Activated CD4-positive, alpha-beta T cell treated with anti-CD3 and anti-CD28 coated beads for 4 hours (primary cell): ENCODE results near the gene EDA.

Source experiments
- DNase-seq, 2 donors: peaks; one replicate each; pipeline ENCODE4 v3.0.0-alpha.2; 2020

Gene EDA

DNA sequence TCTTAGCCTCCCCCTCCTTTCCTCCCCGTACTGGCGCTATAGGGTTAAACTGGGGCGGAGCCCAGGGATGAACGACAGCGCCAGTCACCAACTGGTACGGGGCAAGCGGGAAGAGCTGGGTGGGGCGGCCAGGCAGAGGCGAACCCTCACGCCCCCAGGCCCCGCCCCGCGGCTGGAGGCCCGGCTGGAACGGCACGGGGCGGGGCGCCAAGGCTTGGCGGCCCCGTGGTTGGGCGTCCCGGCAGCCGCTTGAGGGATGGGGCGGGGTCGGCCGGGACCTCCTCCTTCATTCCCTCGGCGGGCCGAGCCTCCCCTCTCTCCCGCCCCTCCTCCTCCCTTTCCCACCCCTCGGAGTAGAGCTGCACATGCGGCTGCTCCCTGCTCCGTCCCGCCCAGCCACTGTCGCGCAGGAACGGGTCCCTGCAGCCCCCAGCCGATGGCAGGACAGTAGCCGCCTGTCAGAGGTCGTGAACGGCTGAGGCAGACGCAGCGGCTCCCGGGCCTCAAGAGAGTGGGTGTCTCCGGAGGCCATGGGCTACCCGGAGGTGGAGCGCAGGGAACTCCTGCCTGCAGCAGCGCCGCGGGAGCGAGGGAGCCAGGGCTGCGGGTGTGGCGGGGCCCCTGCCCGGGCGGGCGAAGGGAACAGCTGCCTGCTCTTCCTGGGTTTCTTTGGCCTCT, at the start of gene EDA:
Gene EDA, plus strand, starts transcription at position 335 of the 678 bp plus-strand sequence.
- DNase-seq: peak; percentile 52 to 70

DNA sequence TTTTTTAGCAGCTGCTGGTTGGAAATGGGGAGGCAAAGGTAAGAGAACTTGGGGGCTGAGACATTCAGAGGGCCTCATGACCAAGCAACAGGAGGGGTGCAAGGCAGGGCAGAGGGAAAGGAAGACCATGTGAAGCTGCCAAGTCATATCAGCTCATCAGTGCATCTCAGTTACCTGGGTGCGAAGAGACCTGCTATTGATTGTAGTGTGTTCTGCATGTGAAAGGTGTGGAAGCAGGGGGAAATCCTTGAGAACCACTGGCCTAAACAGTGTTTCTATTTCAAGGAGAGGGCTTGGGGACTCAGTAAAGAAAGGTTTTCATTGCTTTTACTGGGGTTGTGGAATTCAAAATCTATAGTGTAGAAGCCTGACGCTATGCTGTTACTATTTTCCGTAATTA, 47.1 kb upstream of the EDA start:
- DNase-seq: no peak

DNA sequence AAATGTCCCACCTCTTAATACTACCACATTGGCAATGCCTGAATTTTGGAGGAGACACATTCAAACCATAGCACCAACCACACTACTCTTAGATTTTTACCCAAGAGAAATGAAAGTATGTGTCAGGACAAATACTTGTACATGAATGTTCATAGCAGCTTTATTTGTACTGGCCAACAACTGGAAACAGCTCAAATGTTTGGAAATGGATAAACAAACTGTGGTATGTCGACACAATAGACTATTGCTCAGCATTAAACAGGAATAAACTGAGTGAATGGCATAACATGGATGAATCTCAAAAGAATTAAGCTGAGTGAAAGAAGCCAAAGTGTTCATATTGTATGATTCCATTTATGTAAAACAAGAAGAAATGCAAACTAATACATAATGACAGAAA, 18.5 kb upstream of the EDA start:
- DNase-seq: no peak

DNA sequence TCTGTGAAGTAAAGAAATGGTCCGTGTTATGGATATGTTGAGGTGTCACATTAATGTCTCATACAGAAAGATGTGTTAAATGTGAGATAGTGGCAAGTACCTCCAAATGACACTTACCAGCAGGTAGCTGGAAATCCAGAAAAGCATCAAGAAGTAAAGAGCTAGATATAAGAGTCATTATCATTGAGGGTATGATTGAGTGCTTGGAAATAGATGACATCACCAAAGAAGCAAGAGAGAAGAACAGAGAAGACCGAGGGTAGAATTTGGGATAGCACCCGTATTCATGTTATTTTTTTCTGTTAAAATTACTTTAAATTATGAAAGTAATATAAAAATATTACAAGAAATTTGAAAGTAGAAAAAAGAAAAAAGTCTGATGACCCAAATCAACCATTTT, 15.7 kb upstream of the EDA start:
- no peak for DNase-seq

DNA sequence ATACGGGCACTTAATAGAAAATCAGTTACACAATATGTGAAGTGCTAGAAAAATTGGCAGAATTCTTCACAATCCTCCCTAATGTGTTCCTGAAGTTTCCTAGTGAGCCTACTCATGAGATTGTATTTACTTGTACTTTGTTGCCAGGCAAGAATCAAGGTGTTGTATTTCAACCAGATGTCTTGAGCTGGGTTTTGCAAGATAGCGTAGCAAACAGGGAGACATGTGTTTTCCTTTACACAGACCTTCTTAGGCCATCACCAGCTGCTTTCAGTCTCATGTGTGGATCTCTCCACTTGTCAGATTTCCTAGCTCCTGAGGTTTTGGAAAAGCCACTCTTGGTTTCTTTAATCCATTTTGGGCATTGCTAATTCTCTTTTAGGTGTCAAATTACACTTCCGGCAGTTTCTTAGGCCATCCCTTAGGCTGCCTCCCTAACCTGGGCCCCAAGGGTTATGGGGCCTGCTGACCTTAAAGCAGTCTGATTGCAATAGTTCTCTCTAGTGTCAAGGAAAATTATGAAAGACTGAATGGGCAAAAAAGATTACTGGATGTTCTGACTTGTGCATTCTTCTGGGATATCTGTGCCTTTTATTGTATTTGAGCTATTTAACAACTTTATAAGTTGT, 12.2 kb upstream of the EDA start:
- no peak for DNase-seq

DNA sequence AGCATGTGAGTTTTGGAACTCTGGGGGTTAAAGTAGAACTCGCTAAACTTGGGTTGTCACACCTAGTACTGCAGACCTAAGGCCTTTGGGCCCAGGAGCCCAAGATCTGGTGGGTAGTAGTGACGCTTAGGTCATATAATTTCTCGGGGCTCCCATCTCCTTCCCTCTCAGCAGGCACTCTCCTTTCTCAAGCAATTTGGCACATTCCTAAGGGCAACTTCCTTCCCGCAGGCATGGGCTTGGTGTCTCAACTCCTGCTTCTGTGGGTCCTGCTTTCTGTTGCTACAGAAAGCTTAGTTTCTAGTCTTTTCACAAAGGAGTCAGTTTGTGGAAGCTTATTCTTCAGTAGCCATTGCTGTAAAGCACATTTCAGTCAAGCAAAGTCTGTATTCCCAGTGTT, 10.4 kb upstream of the EDA start:
- DNase-seq: no peak

DNA sequence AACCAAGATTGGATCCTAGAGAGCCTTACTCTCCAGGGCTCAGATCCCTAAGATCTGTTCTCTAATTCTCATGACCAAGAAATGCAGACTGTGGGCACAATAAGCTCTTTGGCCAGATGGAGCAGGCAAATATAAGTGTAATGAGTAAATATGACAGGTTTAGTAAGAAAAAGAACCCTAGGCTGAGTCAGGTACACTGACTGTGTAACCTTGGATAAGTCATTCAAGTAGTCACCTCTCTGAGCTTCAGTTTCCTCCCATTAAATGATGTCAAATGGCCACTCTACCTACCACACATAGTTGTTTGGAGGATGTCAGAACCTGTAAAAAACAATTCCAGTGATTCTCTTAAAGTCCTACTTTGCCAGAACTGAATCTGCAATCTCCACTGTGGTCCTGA, 8.3 kb upstream of the EDA start:
- DNase-seq: no peak

DNA sequence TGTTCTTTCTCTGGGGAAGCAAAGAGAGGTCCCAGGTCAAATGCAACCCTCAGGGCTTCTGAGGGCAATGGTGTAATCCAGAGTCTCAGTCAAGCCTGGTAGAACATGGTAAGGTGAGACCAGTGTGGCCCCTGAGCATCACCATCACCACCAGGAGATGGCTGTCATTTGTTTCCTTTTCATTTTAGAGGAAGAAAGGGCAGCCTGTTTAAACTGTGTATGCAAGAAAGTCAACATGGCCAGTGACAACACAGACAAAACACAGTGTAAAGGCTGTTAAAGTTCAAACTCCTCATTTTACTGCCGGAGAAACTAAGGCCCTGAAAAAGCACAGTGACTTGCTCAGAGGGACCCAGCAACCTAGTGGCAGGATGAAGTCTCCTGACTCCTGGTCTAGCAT, 2.0 kb upstream of the EDA start:
- no peak for DNase-seq

DNA sequence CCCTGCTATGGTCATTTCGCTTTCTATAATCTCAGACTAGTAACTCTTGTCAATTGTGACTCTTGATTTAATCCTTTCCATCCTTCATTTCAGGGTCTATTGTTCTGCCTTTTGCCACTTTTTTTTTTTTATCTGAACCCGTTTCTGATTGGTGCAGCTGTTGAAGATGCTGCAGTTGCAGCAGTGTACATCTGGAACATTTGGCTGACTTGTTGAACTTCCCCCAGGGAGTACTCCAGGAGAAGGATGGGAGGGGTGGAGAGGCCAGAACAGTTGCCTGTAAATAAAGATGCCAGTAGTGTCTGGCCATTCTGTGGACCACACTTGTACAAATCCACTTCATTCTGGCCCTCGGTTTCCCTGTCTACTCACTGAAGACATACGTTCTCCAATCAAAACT, 1.0 kb upstream of the EDA start:
- DNase-seq: no peak

DNA sequence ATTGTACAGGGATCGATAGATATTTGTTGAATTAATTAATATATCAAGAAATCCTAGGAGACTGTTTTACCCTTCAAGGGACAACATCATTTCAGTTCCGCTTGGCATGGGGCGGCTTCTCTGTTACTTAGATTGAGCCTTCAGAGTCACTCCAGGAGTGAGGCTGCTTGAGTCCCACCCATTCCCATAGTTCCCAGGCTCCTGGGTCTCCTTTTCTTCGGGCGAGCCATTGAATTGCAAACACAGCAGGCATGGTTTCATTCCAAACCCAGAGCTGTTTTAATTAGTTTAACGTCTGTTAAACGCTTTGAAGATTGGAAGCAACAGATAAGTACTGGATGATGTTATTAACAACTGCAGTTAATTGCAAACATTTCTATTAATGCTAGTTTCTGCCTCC, 571 bp upstream of the EDA start:
- no peak for DNase-seq

DNA sequence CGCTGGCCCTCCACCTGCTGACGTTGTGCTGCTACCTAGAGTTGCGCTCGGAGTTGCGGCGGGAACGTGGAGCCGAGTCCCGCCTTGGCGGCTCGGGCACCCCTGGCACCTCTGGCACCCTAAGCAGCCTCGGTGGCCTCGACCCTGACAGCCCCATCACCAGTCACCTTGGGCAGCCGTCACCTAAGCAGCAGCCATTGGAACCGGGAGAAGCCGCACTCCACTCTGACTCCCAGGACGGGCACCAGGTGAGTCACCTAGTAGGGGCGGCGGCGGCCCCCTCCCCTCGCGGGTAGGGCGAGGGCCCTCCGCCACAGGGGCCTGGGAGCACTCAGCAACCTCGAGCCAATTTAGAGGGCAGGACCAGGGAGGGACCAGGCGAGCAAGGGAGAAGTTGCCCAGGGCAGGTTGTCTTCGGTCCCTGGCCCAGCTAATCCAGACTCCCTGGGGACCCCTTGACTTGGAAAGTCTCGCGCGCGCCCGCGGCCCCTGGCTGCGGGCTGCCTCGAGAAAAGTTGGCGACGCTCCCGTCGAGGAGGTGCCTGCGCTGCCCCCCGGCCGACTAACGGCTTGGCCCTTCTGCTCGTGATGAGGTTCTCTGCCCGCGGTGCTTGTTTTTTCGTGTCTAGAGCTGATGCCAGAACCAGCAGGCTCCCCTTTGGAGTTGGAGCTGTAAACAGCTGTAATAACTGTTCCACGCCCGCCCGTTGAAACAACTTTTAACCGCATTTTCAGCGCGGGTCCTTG, 717 bp downstream of the EDA start:
- peak in 1 of 2 donors; percentile 1 for DNase-seq

DNA sequence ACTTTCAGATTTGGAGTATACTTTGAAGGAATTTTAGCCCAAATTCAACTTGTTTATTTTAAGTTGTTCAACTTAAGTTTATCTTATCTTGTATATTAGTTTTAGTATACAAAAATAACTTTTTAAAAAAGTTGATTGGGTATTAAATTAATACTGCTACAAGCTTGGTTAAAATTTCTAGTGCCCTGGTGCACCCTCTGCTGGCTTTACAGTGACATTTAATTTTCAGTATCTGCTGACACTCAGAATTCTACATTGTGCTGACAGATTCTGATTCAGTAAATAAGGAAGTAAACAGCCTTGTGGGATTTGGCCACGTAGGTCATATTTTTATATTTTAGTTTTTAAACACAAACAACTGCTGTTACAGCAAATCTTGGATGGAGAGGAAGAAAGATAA, 2.9 kb downstream of the EDA start:
- peak in 1 of 2 donors; percentile 1 for DNase-seq

DNA sequence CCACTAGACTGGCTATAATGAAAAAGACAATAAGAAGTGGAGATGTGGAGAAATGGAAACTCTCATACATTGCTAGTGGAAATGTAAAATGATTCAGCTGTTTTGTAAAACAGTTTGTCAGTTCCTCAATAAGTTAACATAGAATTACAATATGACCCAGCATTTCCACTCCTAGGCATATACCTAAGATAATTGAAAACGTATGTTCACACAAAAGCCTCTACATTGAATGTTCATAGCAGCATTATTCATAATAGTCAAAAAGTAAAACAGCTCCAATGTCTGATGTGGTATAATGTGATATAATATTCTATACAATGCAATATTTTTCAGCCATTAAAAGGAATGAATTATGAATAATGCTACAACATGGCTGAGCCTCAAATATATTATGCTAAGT, 10.2 kb downstream of the EDA start:
- no peak for DNase-seq

DNA sequence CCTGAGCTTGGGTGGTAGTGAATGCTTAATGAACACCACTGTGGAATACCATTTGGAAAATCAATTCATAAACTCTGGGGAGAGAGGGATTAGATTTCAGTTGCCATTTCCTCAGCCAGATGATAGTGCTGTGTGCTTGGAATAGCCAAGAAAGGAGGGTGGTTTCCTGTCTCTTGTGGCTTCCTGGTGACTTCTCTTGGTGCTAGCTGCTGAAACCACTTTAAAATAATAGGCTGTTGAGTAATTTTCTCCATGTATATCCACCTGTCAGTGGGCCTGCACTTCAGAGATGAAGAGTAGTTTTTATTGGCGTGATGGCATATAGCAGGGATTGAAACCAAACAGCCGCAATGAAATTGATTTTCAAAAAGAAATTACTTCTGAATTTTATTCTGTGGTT, 11.8 kb downstream of the EDA start:
- DNase-seq: no peak

DNA sequence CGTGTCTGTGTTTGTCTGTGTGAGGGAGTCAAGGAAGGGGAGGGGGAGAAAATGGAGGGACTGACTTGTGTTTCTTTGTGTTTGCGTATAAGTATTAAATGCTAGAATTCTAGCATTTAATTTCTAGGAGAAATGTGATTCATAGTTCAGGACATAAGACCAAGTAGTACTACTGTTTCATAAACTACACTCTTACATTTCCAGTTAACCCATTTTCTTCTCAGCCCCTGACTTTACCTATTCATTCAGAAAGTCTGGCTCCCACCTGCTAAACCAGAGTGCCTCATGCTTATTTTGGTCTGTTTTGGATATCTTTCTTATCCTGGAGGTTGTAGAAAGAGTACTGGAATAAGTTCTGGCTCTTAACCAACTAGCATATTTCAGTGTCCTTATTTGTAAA, 14.2 kb downstream of the EDA start:
- no peak for DNase-seq

DNA sequence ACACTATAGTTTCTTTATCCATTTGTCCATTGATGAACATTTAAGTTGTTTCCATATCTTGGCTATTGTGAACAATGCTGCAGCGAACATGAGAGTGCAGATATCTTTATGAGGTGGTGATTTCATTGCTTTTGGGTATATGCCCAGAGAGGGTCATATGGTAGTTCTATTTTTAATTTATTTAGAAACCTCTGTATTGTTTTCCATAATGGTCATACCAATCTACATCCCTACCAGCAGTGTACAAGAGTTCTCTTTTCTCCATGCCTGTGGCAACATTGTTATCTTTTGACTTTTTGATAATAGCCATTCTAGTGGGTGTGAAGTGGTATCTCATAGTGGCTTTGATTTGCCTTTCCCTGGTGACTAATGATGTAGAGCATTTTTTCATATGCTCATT, 48.8 kb downstream of the EDA start:
- no peak for DNase-seq

DNA sequence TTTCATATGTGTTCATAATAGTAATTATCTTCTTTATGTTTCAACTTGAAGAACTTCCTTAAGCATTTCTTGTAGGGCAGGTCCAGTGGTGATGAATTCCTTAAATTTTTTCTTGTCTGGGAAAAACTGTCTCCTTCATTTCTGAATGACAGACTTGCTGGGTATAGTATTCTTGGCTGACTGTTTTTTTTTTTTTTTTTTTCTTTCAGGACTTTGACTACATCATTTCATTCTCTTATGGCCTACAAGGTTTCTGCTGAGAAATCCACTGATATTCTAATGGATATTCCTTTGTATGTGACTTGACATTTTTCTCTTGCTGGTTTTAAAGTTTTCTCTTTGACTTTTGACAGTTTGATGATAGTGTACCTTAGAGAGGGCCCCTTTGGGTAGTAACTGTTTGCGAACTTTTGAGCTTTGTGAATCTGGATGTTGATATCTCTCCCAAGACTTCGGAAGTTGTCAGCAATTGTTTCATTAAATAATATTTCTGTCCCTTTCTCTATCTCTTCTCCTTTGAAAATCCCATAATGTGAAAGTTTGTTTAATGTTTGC, 54.2 kb downstream of the EDA start:
- no peak for DNase-seq

DNA sequence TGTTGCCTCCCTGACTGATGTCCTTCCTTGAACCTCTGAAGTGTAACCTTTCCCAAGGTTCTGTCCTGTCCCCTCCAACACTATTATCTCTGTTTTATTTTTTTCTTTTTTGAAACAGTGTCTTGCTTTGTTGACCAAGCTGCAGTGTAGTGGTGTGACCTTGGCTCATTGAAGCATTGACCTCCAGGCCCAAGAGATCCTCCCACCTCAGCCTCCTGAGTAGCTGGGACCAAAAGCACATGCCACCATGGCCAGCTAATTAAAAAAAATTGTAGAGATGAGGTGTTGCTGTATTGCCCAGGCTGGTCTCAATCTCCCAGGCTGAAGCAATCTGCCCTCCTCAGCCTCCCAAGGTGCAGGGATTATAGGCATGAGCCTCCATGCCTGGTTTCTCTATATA, 59.0 kb downstream of the EDA start:
- DNase-seq: no peak

DNA sequence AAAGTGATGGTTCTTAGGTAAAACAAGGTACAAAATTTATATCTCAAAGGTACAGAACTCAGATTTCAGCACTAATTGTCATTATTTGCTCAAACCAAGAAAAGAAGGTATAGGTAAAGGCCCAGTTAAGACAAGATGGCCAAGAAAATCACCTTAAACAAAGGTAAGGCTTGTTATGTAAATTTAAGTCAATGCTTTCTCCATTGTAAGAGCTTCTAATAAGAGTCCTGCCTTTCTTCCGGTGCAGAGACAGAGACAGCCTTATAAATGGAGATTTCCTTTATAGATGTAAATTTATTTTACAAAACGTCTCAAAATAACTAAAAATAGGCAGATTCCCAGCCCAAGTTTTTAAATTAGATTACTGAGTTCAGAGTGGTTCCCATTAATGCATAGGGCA, 89.9 kb downstream of the EDA start:
- no peak for DNase-seq

DNA sequence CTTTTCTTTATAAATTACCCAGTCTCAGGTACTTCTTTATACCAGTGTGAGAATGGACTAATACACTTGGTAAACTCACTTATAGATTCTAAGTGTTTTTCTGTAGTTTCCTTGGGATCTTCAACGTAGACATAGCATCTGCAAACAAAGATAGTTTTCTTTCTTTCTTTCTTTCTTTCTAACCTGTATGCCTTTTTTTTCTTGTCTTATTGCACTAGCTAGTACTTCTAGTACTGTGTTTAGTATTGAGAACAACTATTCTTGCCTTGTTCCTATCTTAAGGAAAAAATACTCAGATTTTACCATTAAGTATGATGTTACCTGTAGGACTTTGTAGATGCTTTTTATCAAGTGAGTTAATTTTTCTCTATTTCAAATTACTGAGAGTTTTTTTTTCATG, 102.2 kb downstream of the EDA start:
- no peak for DNase-seq

DNA sequence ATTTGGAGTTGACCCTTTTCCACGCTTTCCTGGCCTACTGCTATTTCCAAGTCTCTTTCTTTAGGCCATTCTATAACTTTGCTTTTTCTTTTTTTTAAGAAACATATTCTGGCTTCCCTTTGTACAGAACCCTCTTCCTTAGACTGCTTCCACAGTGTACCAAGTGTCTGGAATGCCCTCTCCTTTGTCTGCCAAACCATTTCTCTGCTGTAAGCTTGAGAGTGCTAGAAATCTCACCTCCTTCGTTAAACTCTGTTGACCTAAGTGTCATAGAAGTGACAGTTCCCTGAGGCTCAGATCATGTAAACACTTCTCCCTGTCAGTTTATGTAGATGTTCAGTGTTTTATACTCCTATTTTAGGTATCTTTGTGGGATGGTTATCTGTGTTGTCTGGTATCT, 108.4 kb downstream of the EDA start:
- DNase-seq: no peak

DNA sequence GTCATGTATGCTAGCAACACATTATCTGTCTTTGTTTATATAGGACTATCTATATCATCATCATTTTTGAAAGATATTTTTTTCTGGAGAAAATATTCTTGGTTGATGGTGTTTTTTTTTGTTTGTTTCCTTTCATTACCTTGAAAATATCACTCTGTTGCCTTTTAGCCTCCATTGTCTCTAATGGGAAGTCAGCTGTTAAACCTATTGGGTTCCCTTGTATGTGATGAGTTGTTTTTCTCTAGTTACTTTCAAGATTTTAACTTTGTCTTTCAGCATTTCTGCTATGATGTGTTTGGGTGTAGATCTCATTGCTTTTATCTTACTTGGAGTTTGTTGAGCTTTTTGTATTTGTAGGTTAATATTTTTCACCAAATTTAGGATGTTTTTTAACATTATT, 124.4 kb downstream of the EDA start:
- no peak for DNase-seq

DNA sequence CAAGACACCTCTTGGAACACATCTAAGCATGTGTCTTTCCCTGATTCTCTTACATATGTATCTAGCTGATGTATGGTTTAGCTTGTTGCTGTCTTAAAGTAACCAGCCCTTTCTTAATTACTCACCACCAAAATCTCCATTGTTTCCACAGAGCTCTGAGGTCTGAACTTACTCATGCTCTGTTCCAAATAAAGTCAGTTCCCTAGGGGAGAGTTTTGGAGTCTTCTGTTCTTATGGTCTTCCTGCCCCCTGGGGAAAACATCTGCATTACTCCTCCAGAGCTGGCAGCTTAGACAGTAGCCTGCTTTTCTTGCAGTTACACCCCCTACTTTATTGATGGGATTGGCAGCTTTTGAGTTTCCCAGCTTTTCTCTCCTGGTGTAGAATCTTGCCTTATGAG, 125.8 kb downstream of the EDA start:
- DNase-seq: no peak

DNA sequence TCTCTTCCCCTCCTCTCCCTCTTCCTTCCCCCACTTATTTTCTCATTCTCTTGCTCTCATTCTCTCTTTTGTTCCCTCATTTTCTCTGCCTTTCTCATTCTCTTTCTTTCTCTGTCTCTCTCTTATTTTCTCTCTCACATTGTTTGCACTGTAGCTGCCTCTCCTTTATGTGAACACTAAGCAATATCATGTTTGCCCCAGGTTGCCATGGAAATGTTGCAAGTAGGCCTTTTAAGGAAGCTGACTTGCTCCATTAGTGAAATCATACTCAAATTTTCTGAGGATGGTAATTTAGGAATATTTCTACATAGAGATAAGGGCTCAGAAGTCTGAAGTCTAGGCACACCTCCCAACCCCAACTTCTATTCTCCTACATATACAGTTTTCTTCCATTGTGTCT, 130.1 kb downstream of the EDA start:
- DNase-seq: no peak
